H1 (cell line): ENCODE measurements around the gene GRM4. TPM values are rescaled to one million over a fixed set of nuclear protein-coding genes. Genes with fewer than 3 reads are reported as not detected.

Source experiments
- BRCA1 ChIP-seq: IDR thresholded peaks from 2 replicates; pipeline ENCODE4 v1.6.1; 2012; ENCODE audit warnings: low read depth, low read length, improper control_type of control experiment
- CEBPB ChIP-seq: IDR thresholded peaks from 2 replicates; pipeline ENCODE4 v1.6.1; 2012; ENCODE audit warnings: low read depth, low read length
- CHD2 ChIP-seq: IDR thresholded peaks from 2 replicates; pipeline ENCODE4 v1.6.1; 2012; ENCODE audit warnings: low read length, improper control_type of control experiment
- POLR2AphosphoS5 ChIP-seq: IDR thresholded peaks from 2 replicates; pipeline ENCODE4 v1.6.1; 2011; ENCODE audit warnings: low read depth, low read length
- RAD21 ChIP-seq, 2 experiments: IDR thresholded peaks in 1 of 2; conservative IDR thresholded peaks in 1 of 2; 2 replicates each; pipeline ENCODE4 v1.6.1; 2011; ENCODE audit warnings: low read depth in 2 of 2, low read length in 2 of 2, improper control_type of control experiment in 1 of 2, inconsistent platforms in 1 of 2, mild to moderate bottlenecking in 1 of 2, moderate library complexity in 1 of 2
- RFX5 ChIP-seq: IDR thresholded peaks from 2 replicates; pipeline ENCODE4 v1.6.1; 2011; ENCODE audit warnings: low read depth, low read length, improper control_type of control experiment, borderline replicate concordance
- polyA plus RNA-seq, 7 experiments: library from polyadenylated mRNA; depleted of rRNA in 3 of 7; stranded (reverse) in 5 of 7; unstranded in 2 of 7; fragments of >200 nt in 5 of 7; fragments of 200-250 nt in 2 of 7; gene quantifications; 1 replicate in 5 of 7; 2 replicates in 1 of 7; 4 replicates in 1 of 7; pipeline versions ENCODE4 v1.2.1 to v1.2.3, GENCODE V29; 2011 to 2013; ENCODE audit warnings: missing spikeins in 2 of 7, mixed read lengths in 2 of 7
- total RNA-seq: library from RNA; stranded (reverse); fragmentation: NEBNext Ultra II Directional; extraction: Animal tissue kit (Norgen Biotek cat#: 25700); gene quantifications from 2 replicates; pipeline ENCODE4 v1.2.1, GENCODE V29; 2021
- TF ChIP-seq, protein P1 (sequence below): fragments of 300-600 bp; sonication (generic); IDR thresholded peaks from 2 replicates; pipeline ENCODE4 v1.7.1; 2012; ENCODE audit warnings: low read length, moderate library complexity, mild to moderate bottlenecking, inconsistent platforms; ENCODE audit not compliant: insufficient replicate concordance

The GRM4 gene
- total and polyA plus RNA-seq, 2 of the 8 experiments (the other 6 are each of a cell fraction or from before 2014, with no cell fraction given), result 19.6 to 21.5 TPM

DNA sequence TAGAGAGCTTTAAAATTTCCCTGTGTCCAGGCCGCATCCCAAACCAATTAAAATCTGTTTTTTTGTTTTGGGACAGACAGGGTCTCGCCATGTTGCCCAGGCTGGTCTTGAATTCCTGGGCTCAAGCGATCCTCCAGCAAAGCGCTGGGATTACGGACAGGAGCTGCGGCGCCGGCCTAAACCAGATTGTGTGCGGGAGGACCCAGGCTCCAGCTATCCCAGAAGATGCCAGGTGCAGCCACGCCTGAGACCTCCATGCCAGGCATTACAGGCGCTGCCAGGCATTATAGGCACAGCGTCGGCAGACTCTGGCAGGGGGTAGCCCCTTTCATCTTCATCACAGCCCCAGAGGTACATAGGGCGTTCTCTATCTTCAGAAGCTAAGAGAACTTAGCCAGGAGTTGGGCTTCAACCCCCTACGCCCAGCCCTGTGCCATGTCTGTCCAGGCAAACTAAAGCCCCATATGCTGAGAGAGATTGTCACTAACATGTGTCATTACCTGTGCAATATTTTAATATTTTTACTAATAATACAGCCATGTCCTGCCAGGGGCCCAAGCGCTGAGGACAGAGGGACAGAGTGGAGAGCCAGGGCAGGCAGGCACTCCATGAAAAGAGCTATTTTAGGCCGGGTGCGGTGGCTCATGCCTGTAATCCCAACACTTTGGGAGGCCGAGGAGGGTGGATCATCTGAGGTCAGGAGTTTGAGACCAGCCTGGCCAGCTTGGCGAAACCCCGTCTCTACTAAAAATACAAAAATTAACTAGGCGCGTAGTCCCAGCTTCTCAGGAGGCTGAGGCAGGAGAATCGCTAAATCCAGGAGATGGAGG is 9.8 kb upstream of the GRM4 start (continued):
- TF ChIP-seq, protein P1, sequence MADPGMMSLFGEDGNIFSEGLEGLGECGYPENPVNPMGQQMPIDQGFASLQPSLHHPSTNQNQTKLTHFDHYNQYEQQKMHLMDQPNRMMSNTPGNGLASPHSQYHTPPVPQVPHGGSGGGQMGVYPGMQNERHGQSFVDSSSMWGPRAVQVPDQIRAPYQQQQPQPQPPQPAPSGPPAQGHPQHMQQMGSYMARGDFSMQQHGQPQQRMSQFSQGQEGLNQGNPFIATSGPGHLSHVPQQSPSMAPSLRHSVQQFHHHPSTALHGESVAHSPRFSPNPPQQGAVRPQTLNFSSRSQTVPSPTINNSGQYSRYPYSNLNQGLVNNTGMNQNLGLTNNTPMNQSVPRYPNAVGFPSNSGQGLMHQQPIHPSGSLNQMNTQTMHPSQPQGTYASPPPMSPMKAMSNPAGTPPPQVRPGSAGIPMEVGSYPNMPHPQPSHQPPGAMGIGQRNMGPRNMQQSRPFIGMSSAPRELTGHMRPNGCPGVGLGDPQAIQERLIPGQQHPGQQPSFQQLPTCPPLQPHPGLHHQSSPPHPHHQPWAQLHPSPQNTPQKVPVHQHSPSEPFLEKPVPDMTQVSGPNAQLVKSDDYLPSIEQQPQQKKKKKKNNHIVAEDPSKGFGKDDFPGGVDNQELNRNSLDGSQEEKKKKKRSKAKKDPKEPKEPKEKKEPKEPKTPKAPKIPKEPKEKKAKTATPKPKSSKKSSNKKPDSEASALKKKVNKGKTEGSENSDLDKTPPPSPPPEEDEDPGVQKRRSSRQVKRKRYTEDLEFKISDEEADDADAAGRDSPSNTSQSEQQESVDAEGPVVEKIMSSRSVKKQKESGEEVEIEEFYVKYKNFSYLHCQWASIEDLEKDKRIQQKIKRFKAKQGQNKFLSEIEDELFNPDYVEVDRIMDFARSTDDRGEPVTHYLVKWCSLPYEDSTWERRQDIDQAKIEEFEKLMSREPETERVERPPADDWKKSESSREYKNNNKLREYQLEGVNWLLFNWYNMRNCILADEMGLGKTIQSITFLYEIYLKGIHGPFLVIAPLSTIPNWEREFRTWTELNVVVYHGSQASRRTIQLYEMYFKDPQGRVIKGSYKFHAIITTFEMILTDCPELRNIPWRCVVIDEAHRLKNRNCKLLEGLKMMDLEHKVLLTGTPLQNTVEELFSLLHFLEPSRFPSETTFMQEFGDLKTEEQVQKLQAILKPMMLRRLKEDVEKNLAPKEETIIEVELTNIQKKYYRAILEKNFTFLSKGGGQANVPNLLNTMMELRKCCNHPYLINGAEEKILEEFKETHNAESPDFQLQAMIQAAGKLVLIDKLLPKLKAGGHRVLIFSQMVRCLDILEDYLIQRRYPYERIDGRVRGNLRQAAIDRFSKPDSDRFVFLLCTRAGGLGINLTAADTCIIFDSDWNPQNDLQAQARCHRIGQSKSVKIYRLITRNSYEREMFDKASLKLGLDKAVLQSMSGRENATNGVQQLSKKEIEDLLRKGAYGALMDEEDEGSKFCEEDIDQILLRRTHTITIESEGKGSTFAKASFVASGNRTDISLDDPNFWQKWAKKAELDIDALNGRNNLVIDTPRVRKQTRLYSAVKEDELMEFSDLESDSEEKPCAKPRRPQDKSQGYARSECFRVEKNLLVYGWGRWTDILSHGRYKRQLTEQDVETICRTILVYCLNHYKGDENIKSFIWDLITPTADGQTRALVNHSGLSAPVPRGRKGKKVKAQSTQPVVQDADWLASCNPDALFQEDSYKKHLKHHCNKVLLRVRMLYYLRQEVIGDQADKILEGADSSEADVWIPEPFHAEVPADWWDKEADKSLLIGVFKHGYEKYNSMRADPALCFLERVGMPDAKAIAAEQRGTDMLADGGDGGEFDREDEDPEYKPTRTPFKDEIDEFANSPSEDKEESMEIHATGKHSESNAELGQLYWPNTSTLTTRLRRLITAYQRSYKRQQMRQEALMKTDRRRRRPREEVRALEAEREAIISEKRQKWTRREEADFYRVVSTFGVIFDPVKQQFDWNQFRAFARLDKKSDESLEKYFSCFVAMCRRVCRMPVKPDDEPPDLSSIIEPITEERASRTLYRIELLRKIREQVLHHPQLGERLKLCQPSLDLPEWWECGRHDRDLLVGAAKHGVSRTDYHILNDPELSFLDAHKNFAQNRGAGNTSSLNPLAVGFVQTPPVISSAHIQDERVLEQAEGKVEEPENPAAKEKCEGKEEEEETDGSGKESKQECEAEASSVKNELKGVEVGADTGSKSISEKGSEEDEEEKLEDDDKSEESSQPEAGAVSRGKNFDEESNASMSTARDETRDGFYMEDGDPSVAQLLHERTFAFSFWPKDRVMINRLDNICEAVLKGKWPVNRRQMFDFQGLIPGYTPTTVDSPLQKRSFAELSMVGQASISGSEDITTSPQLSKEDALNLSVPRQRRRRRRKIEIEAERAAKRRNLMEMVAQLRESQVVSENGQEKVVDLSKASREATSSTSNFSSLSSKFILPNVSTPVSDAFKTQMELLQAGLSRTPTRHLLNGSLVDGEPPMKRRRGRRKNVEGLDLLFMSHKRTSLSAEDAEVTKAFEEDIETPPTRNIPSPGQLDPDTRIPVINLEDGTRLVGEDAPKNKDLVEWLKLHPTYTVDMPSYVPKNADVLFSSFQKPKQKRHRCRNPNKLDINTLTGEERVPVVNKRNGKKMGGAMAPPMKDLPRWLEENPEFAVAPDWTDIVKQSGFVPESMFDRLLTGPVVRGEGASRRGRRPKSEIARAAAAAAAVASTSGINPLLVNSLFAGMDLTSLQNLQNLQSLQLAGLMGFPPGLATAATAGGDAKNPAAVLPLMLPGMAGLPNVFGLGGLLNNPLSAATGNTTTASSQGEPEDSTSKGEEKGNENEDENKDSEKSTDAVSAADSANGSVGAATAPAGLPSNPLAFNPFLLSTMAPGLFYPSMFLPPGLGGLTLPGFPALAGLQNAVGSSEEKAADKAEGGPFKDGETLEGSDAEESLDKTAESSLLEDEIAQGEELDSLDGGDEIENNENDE, result no peak
- no peak for TF ChIP-seq BRCA1
- TF ChIP-seq RAD21 (IDR thresholded peaks at IDR 0.05 in 1 of 2, conservative IDR thresholded peaks at IDR 0.05 in 1 of 2; ENCODE audit: low read depth in 2 of 2, low read length in 2 of 2), result no peak
- no peak for TF ChIP-seq RFX5
- no peak for TF ChIP-seq POLR2AphosphoS5
- no peak for TF ChIP-seq CEBPB
- no peak for TF ChIP-seq CHD2
